Activated CD4-positive, alpha-beta T cell treated with anti-CD3 and anti-CD28 coated beads, Interleukin-2, amount 50 U/mL, for 16 hours (primary cell): ENCODE results near the gene CCDC148.

Experiments
- DNase-seq: peaks from one replicate; pipeline ENCODE4 v3.0.0-alpha.2; 2020

Gene CCDC148

GRCh38 chr2:158456309-158457066, at the start of gene CCDC148, which contains the start of gene PKP4:
TSS of gene CCDC148 (minus strand) at chr2:158456753. CDS start at chr2:158456439, 314 bp downstream.
TSS of gene PKP4 (plus strand) at chr2:158456952. CDS start at chr2:158533185, 76,233 bp downstream.
- DNase-seq = peak; percentile 93

GRCh38 chr2:158505448-158505934, 48.9 kb upstream of the CCDC148 start:
- no peak for DNase-seq

- no peak for DNase-seq
These were observed 47.5 kb upstream of the CCDC148 start for GRCh38 chr2:158504088-158504487.

GRCh38 chr2:158502974-158503373, 46.4 kb upstream of the CCDC148 start:
- no peak for DNase-seq

- no peak for DNase-seq
These were observed 44.7 kb upstream of the CCDC148 start for GRCh38 chr2:158501301-158501700.

- no peak for DNase-seq
These were observed 43.8 kb upstream of the CCDC148 start for GRCh38 chr2:158500333-158500732.

- DNase-seq = no peak
These were observed 42.8 kb upstream of the CCDC148 start for GRCh38 chr2:158499383-158499782.

GRCh38 chr2:158498749-158499136, 42.2 kb upstream of the CCDC148 start:
- no peak for DNase-seq

GRCh38 chr2:158498043-158498748, 41.6 kb upstream of the CCDC148 start:
- DNase-seq = no peak

GRCh38 chr2:158497486-158497885, 40.9 kb upstream of the CCDC148 start:
- DNase-seq = peak; percentile 24

- DNase-seq = no peak
These were observed 40.4 kb upstream of the CCDC148 start for GRCh38 chr2:158496986-158497385.

- no peak for DNase-seq
These were observed 38.6 kb upstream of the CCDC148 start for GRCh38 chr2:158495175-158495574.

- DNase-seq = no peak
These were observed 36.9 kb upstream of the CCDC148 start for GRCh38 chr2:158493458-158493857.

- DNase-seq = no peak
These were observed 34.5 kb upstream of the CCDC148 start for GRCh38 chr2:158491072-158491471.

GRCh38 chr2:158489366-158490112, 33.0 kb upstream of the CCDC148 start:
- DNase-seq = no peak

GRCh38 chr2:158488442-158489216, 32.1 kb upstream of the CCDC148 start:
- no peak for DNase-seq

- no peak for DNase-seq
These were observed 30.9 kb upstream of the CCDC148 start for GRCh38 chr2:158487419-158487818.

- DNase-seq = no peak
These were observed 30.4 kb upstream of the CCDC148 start for GRCh38 chr2:158486970-158487325.

GRCh38 chr2:158486150-158486969, 29.8 kb upstream of the CCDC148 start:
- no peak for DNase-seq

GRCh38 chr2:158484892-158485556, 28.5 kb upstream of the CCDC148 start:
- peak; percentile 38 for DNase-seq

GRCh38 chr2:158482594-158482993, 26.0 kb upstream of the CCDC148 start:
- DNase-seq = no peak
